Mesothelial cell of epicardium (in vitro differentiated cells): ENCODE measurements around the gene P2RX4. TPM values are rescaled to one million over a fixed set of nuclear protein-coding genes. Genes with fewer than 3 reads are reported as not detected.

Experiments
- DNase-seq, 2 experiments: peaks; one replicate each; pipeline ENCODE4 v3.0.0; 2021; ENCODE audit warnings: low spot score in 2 of 2; ENCODE audit not compliant: unreplicated experiment in 2 of 2
- H3K27ac Mint-ChIP-seq: 2 replicates; pipeline ENCODE4 v1.8.0; 2021; ENCODE audit warnings: mixed read lengths
- H3K27me3 Mint-ChIP-seq: 2 replicates; pipeline ENCODE4 v1.8.0; 2021; ENCODE audit warnings: low read depth, mixed read lengths
- H3K36me3 Mint-ChIP-seq: 2 replicates; pipeline ENCODE4 v1.8.0; 2021; ENCODE audit warnings: mixed read lengths
- H3K4me1 Mint-ChIP-seq: 2 replicates; pipeline ENCODE4 v1.8.0; 2021; ENCODE audit warnings: mixed read lengths
- H3K4me3 Mint-ChIP-seq: 2 replicates; pipeline ENCODE4 v1.8.0; 2021; ENCODE audit warnings: mild to moderate bottlenecking, moderate library complexity, mixed read lengths
- H3K9me3 Mint-ChIP-seq: 2 replicates; pipeline ENCODE4 v1.8.0; 2021; ENCODE audit warnings: mixed read lengths
- total RNA-seq: library from RNA; stranded (reverse); gene quantifications from 3 replicates; pipeline ENCODE4 v1.2.1, GENCODE V29; 2021
- TF ChIP-seq, protein P1 (sequence below): fragments of 200-600 bp; sonication (generic); IDR thresholded peaks from one replicate; pipeline ENCODE4 v1.5.0; 2021; ENCODE audit warnings: antibody characterized with exemption; ENCODE audit not compliant: unreplicated experiment

Gene P2RX4
- total RNA-seq, 1 donor from 2014 or later: 19.3 TPM

DNA sequence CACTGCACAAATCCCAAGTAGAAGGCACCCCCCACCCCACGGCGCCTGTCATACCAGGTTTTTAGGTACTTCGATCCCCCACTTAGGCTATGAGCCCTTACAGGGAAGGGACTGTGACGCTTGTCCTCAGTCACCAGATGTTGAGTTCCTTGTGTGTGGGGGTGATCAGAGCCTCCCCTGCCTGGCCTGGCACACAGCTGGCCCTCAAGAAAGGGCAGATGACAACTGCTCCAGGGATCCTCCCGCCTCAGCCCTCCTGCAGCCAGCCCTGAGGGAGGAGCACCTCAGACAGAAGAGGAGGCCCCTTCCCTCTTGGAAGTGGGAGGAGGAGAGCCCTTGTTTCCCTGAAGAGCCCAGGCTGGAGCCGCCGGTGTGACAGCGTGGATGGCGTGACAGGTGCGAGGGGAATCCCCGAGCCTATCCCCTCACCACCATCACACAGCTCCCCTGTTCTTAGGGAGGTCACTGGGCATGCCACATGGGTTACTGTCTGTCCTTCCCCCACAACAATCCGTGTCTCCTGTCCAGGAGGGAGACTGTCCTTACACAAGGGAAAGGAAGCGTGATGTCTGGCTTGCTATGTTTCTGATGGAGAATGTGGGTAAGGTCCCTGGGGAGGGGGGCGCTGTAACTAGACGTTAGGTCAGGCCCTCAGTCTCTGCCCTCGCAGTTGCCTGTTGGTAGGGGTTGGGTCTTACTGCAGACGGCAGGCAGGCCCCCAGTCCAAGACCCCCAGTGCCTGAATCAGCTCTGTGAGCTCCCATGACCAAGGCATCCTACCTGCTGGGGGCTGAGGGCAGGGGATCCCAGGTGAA is 31.4 kb downstream of the P2RX4 start:
- no peak overlapping the region for H3K4me3 Mint-ChIP-seq
- peaks cover 11% of the 10 kb centered on the region for H3K36me3 Mint-ChIP-seq

DNA sequence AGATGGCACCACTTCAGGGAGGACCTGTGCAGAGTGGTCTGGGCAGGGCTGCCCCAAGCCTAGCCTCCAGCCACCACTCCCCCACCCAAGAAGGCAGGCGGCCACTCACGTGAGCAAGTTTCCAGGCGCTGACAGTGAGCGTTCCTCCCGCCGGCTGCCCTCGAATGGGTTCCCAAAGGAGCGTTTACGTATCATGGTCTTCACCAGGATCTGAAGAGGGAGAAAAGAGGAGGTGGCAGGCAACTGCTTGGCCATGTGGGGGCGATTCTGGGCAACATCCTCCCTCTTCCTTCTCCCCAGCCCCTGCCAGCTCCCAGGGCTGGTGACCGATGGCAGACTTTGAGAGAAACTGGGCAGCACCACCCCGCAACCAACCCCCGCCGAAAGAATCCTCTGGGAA is 35.1 kb downstream of the P2RX4 start:
- TF ChIP-seq, protein P1, sequence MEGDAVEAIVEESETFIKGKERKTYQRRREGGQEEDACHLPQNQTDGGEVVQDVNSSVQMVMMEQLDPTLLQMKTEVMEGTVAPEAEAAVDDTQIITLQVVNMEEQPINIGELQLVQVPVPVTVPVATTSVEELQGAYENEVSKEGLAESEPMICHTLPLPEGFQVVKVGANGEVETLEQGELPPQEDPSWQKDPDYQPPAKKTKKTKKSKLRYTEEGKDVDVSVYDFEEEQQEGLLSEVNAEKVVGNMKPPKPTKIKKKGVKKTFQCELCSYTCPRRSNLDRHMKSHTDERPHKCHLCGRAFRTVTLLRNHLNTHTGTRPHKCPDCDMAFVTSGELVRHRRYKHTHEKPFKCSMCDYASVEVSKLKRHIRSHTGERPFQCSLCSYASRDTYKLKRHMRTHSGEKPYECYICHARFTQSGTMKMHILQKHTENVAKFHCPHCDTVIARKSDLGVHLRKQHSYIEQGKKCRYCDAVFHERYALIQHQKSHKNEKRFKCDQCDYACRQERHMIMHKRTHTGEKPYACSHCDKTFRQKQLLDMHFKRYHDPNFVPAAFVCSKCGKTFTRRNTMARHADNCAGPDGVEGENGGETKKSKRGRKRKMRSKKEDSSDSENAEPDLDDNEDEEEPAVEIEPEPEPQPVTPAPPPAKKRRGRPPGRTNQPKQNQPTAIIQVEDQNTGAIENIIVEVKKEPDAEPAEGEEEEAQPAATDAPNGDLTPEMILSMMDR: no peak
- no peak overlapping the region for H3K4me3 Mint-ChIP-seq
- peaks cover 9% of the 10 kb centered on the region for H3K36me3 Mint-ChIP-seq
- DNase-seq: no peak
- H3K9me3 Mint-ChIP-seq: no peaks in the 10 kb centered on the region
- H3K27me3 Mint-ChIP-seq: no peaks in the 10 kb centered on the region
- no peak overlapping the region for H3K27ac Mint-ChIP-seq
- H3K4me1 Mint-ChIP-seq: peaks cover 12% of the 10 kb centered on the region

More for the DNA sequence above, 31.4 kb downstream of the P2RX4 start:
- peaks cover 20% of the 10 kb centered on the region for H3K4me1 Mint-ChIP-seq
- DNase-seq: no peak
- H3K9me3 Mint-ChIP-seq: no peaks in the 10 kb centered on the region
- peak overlapping the region; percentile 37 for H3K27ac Mint-ChIP-seq
- H3K27me3 Mint-ChIP-seq: no peaks in the 10 kb centered on the region
- TF ChIP-seq, protein P1: no peak

DNA sequence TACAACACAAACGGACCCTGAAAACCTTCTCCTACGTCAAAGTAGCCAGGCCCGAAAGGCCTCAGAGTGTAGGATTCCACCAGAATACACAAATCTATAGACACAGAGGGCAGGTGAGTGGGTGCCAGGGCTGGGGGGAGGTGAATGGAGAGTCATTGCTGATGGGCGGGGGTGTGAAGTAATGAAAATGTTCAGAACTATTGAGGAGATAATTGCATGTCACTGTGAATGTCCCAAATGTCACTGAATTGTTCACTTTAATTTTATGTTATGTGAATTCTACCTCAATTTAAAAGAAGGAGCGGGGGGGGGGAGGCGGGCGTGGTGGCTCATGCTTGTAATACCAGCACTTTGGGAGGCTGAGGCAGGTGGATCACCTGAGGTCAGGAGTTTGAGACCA is 36.0 kb downstream of the P2RX4 start:
- H3K27me3 Mint-ChIP-seq: no peaks in the 10 kb centered on the region
- H3K4me1 Mint-ChIP-seq: peaks cover 6% of the 10 kb centered on the region
- DNase-seq: no peak
- TF ChIP-seq, protein P1: no peak
- H3K36me3 Mint-ChIP-seq: peaks cover 9% of the 10 kb centered on the region
- H3K27ac Mint-ChIP-seq: no peak overlapping the region
- no peaks in the 10 kb centered on the region for H3K9me3 Mint-ChIP-seq
- H3K4me3 Mint-ChIP-seq: no peak overlapping the region

DNA sequence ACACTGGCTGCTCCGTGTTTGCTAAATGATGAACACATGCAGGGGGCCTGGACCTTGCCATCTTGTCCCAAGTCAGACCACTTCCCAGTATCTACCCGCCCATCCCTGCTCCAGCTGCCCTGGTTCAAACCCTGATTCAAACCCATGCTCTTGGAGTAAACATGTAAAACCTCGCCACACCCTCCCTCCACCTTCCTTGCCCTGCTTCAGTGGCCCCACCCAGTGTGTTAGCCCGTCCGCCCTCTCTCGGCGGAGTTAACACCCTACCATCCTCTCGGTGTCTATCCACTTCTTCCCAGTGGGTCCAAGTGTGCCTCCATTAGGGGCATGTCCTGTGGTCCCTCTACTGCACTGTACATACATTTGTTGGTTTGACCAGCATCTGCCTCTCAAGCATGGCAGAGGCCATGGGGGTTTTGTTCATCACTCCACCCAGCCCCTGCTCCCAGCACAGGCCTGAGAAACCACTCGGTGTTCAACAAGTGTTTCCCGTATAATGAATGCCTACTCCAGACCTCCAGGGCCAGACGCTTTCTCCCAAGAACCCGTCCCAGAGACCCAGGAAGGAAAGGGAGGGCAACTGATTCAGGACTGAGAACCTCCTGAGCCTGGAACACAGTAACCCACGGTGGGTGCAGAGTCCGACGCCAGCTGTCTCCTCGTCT is 37.1 kb downstream of the P2RX4 start:
- H3K4me3 Mint-ChIP-seq: no peak overlapping the region
- no peak overlapping the region for H3K27ac Mint-ChIP-seq
- no peaks in the 10 kb centered on the region for H3K9me3 Mint-ChIP-seq
- H3K36me3 Mint-ChIP-seq: peaks cover 13% of the 10 kb centered on the region
- H3K27me3 Mint-ChIP-seq: no peaks in the 10 kb centered on the region
- no peaks in the 10 kb centered on the region for H3K4me1 Mint-ChIP-seq
- DNase-seq: no peak
- TF ChIP-seq, protein P1: no peak

DNA sequence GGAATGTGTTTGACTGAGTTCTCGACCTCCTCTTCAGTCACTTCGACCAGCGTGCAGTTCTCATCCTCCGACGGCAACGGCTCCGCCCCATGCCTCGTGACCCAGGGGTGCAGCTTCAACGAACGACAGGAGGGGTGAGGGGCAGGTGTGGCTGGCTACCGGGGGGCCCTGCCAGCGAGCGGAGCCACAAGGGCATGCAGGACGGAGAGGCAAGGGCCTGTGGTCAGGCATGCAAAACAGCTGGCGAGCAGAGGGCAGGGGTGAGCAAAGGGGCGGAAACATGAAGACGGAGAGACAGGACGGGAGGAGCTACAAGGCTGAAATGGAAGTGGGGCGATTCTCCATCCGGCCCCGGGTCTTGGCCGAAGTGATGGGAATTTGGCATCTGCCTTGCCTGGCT is 38.7 kb downstream of the P2RX4 start:
- no peak overlapping the region for H3K4me3 Mint-ChIP-seq
- H3K4me1 Mint-ChIP-seq: no peaks in the 10 kb centered on the region
- DNase-seq: no peak
- no peak overlapping the region for H3K27ac Mint-ChIP-seq
- peaks cover 21% of the 10 kb centered on the region for H3K36me3 Mint-ChIP-seq
- no peaks in the 10 kb centered on the region for H3K9me3 Mint-ChIP-seq
- TF ChIP-seq, protein P1: no peak
- no peaks in the 10 kb centered on the region for H3K27me3 Mint-ChIP-seq
